ENCODE measurements around the gene PLCH2. TPM values are rescaled to one million over a fixed set of nuclear protein-coding genes. Genes with fewer than 3 reads are reported as not detected.
"Not testable (repeated sequence)": the region's sequence is repeated elsewhere in the genome, so short reads cannot be mapped to it uniquely, and the experiment has no call there.

The PLCH2 gene
- total and polyA plus RNA-seq, 4 donors = 2.1 to 7.9 (median 3.4) TPM

- Histone ChIP-seq H3K27me3 (ENCODE audit: control insufficient read depth in 3 of 3, insufficient read depth in 3 of 3, low read length in 2 of 3) (no peaks in the 10 kb centered on the region), H3K4me3 (peak overlapping the region; percentile 29), H3K27ac (ENCODE audit: low read depth in 1 of 2, low read length in 1 of 2) (peak overlapping the region; percentile 22 to 96), H3K9me3 (ENCODE audit: control insufficient read depth in 4 of 4, insufficient read depth in 3 of 4, low read length in 3 of 4) (no peaks in the 10 kb centered on the region), H3K9ac (ENCODE audit: insufficient read depth in 1 of 2, low read length in 2 of 2) (no peak overlapping the region), H3K4me1 (ENCODE audit: control insufficient read depth in 5 of 5, insufficient read depth in 5 of 5, low read length in 5 of 5) (peaks cover 2 to 50% (median 16%) of the 10 kb centered on the region in 5 donors), H3K36me3 (ENCODE audit: control insufficient read depth in 4 of 4, insufficient read depth in 4 of 4, low read length in 4 of 4) (no peaks in the 10 kb centered on the region)
- DNase-seq (no peak), ATAC-seq (ENCODE audit: insufficient read depth, low FRiP score) (no peak)
- TF ChIP-seq CTCF (IDR thresholded peaks at IDR 0.05; ENCODE audit: control extremely low read depth, extremely low read depth) = no peak
- WGBS, 2 donors = 9 to 15% methylated on average over 27 of the region's 27 CpGs
Measured at GRCh38 chr1:2547210-2548067, 71.3 kb downstream of the PLCH2 start.

GRCh38 chr1:2548068-2548589 is 72.0 kb downstream of the PLCH2 start:
- DNase-seq (peak; percentile 72 to 81 (median 80)), ATAC-seq (ENCODE audit: insufficient read depth, low FRiP score) (peak; percentile 39)
- H3K4me3 ChIP-seq = no peak overlapping the region
- H3K4me1 ChIP-seq (ENCODE audit: control insufficient read depth in 5 of 5, insufficient read depth in 5 of 5, low read length in 5 of 5) = peaks cover 2 to 47% (median 16%) of the 10 kb centered on the region in 5 donors
- 5 to 6% methylated on average over 17 of the region's 17 CpGs for WGBS, 2 donors
- peak overlapping the region; percentile 76 to 96 for H3K27ac ChIP-seq (ENCODE audit: low read depth in 1 of 2, low read length in 1 of 2)
- H3K36me3 ChIP-seq (ENCODE audit: control insufficient read depth in 4 of 4, insufficient read depth in 4 of 4, low read length in 4 of 4) = no peaks in the 10 kb centered on the region
- H3K9me3 ChIP-seq (ENCODE audit: control insufficient read depth in 4 of 4, insufficient read depth in 3 of 4, low read length in 3 of 4) = no peaks in the 10 kb centered on the region
- H3K9ac ChIP-seq (ENCODE audit: insufficient read depth in 1 of 2, low read length in 2 of 2) = no peak overlapping the region
- H3K27me3 ChIP-seq (ENCODE audit: control insufficient read depth in 3 of 3, insufficient read depth in 3 of 3, low read length in 2 of 3) = no peaks in the 10 kb centered on the region
- peak; percentile 87 for TF ChIP-seq CTCF (IDR thresholded peaks at IDR 0.05; ENCODE audit: control extremely low read depth, extremely low read depth)

GRCh38 chr1:2549367-2550029 is 73.4 kb downstream of the PLCH2 start:
- ATAC-seq (ENCODE audit: insufficient read depth, low FRiP score); H3K9ac ChIP-seq (ENCODE audit: insufficient read depth in 1 of 2, low read length in 2 of 2); H3K27me3 ChIP-seq (ENCODE audit: control insufficient read depth in 3 of 3, insufficient read depth in 3 of 3, low read length in 2 of 3); DNase-seq; H3K9me3 ChIP-seq (ENCODE audit: control insufficient read depth in 4 of 4, insufficient read depth in 3 of 4, low read length in 3 of 4); H3K36me3 ChIP-seq (ENCODE audit: control insufficient read depth in 4 of 4, insufficient read depth in 4 of 4, low read length in 4 of 4); H3K4me3 ChIP-seq: not testable (repeated sequence)
- peaks cover 2 to 33% (median 13%) of the 10 kb centered on the region in 5 donors for H3K4me1 ChIP-seq (ENCODE audit: control insufficient read depth in 5 of 5, insufficient read depth in 5 of 5, low read length in 5 of 5)
- peak overlapping the region; percentile 81 to 98 for H3K27ac ChIP-seq (ENCODE audit: low read depth in 1 of 2, low read length in 1 of 2)
- WGBS, 2 donors = 65 to 67% methylated on average over 23 to 25 of the region's 28 CpGs

GRCh38 chr1:2550309-2550861 is 74.3 kb downstream of the PLCH2 start:
- not testable (repeated sequence) for DNase-seq; H3K9ac ChIP-seq (ENCODE audit: insufficient read depth in 1 of 2, low read length in 2 of 2); H3K27me3 ChIP-seq (ENCODE audit: control insufficient read depth in 3 of 3, insufficient read depth in 3 of 3, low read length in 2 of 3); ATAC-seq (ENCODE audit: insufficient read depth, low FRiP score); H3K9me3 ChIP-seq (ENCODE audit: control insufficient read depth in 4 of 4, insufficient read depth in 3 of 4, low read length in 3 of 4); H3K36me3 ChIP-seq (ENCODE audit: control insufficient read depth in 4 of 4, insufficient read depth in 4 of 4, low read length in 4 of 4)
- WGBS, 2 donors = 57 to 67% methylated on average over 9 to 12 of the region's 12 CpGs
- Histone ChIP-seq H3K4me3 (peak overlapping the region; percentile 31), H3K4me1 (ENCODE audit: control insufficient read depth in 5 of 5, insufficient read depth in 5 of 5, low read length in 5 of 5) (peaks cover 0 to 32% (median 15%) of the 10 kb centered on the region in 5 donors), H3K27ac (ENCODE audit: low read depth in 1 of 2, low read length in 1 of 2) (peak overlapping the region; percentile 26 to 70)

GRCh38 chr1:2551544-2551943 is 75.5 kb downstream of the PLCH2 start:
- ATAC-seq (ENCODE audit: insufficient read depth, low FRiP score); H3K27me3 ChIP-seq (ENCODE audit: control insufficient read depth in 3 of 3, insufficient read depth in 3 of 3, low read length in 2 of 3); DNase-seq; H3K9ac ChIP-seq (ENCODE audit: insufficient read depth in 1 of 2, low read length in 2 of 2); H3K9me3 ChIP-seq (ENCODE audit: control insufficient read depth in 4 of 4, insufficient read depth in 3 of 4, low read length in 3 of 4); H3K36me3 ChIP-seq (ENCODE audit: control insufficient read depth in 4 of 4, insufficient read depth in 4 of 4, low read length in 4 of 4); H3K4me3 ChIP-seq: not testable (repeated sequence)
- 70 to 80% methylated on average over 9 of the region's 9 CpGs for WGBS, 2 donors
- H3K27ac ChIP-seq (ENCODE audit: low read depth in 1 of 2, low read length in 1 of 2) = peak overlapping the region; percentile 17 to 26
- H3K4me1 ChIP-seq (ENCODE audit: control insufficient read depth in 5 of 5, insufficient read depth in 5 of 5, low read length in 5 of 5) = peaks cover 3 to 40% (median 22%) of the 10 kb centered on the region in 5 donors
